HG02678 (cell line): ENCODE results near the gene PATE2.

ENCODE experiments used
- ATAC-seq: cut with Tn5 transposase; IDR thresholded peaks from one replicate; pipeline ENCODE4 v1.9.1; 2021; ENCODE audit warnings: mild to moderate bottlenecking, moderate library complexity; ENCODE audit not compliant: unreplicated experiment

The PATE2 gene

GRCh38 chr11:125778728-125779127 is at the start of gene PATE2:
Gene PATE2 (minus strand): TSS chr11:125778828. CDS start chr11:125778773, 55 bp downstream.
- ATAC-seq, result no peak

- ATAC-seq, result no peak
Observed at GRCh38 chr11:125807909-125808308, 29.3 kb upstream of the PATE2 start.

GRCh38 chr11:125802387-125802786 is 23.8 kb upstream of the PATE2 start:
- ATAC-seq, result no peak

- ATAC-seq, result no peak
Observed at GRCh38 chr11:125799808-125800207, 21.2 kb upstream of the PATE2 start.

GRCh38 chr11:125797641-125798040 is 19.0 kb upstream of the PATE2 start:
- ATAC-seq, result no peak

GRCh38 chr11:125790825-125791224 is 12.2 kb upstream of the PATE2 start:
- ATAC-seq, result no peak

GRCh38 chr11:125787827-125788226 is 9.2 kb upstream of the PATE2 start, which contains the start of gene PATE3:
Gene PATE3 (plus strand): TSS chr11:125788127. CDS start chr11:125788152, 25 bp downstream.
- no peak for ATAC-seq

- ATAC-seq, result no peak
Observed at GRCh38 chr11:125784678-125785077, 6.0 kb upstream of the PATE2 start.

- ATAC-seq, result no peak
Observed at GRCh38 chr11:125777309-125777708, 1.3 kb downstream of the PATE2 start.

GRCh38 chr11:125773516-125773915 is 5.1 kb downstream of the PATE2 start:
- no peak for ATAC-seq

- ATAC-seq, result no peak
Observed at GRCh38 chr11:125772834-125773505, 5.7 kb downstream of the PATE2 start.

- ATAC-seq, result no peak
Observed at GRCh38 chr11:125770583-125770982, 8.0 kb downstream of the PATE2 start.

- no peak for ATAC-seq
Observed at GRCh38 chr11:125768336-125769046, 10.1 kb downstream of the PATE2 start.

- ATAC-seq, result no peak
Observed at GRCh38 chr11:125766251-125766650, 12.4 kb downstream of the PATE2 start.

GRCh38 chr11:125763483-125763882 is 15.1 kb downstream of the PATE2 start:
- no peak for ATAC-seq

GRCh38 chr11:125762445-125762844 is 16.2 kb downstream of the PATE2 start:
- no peak for ATAC-seq

- no peak for ATAC-seq
Observed at GRCh38 chr11:125756050-125756449, 22.6 kb downstream of the PATE2 start.

- no peak for ATAC-seq
Observed at GRCh38 chr11:125750629-125751028, 28.0 kb downstream of the PATE2 start.

GRCh38 chr11:125745979-125746378 is 32.6 kb downstream of the PATE2 start, which contains the start of gene PATE1:
Gene PATE1 (plus strand): TSS chr11:125746279. CDS start chr11:125746305, 26 bp downstream.
- no peak for ATAC-seq

- ATAC-seq, result no peak
Observed at GRCh38 chr11:125743681-125744080, 34.9 kb downstream of the PATE2 start.

GRCh38 chr11:125740617-125741016 is 38.0 kb downstream of the PATE2 start:
- no peak for ATAC-seq

GRCh38 chr11:125728969-125729368 is 49.7 kb downstream of the PATE2 start:
- ATAC-seq, result no peak
